Activated T-helper 17 cell treated with anti-CD3 and anti-CD28 coated beads, Interleukin-2, amount 50 U/mL, for 72 hours (primary cell): Measurements from ENCODE around the gene MILR1. TPM values are rescaled to one million over a fixed set of nuclear protein-coding genes. Genes with fewer than 3 reads are reported as not detected.
"Not testable (repeated sequence)": the region's sequence is repeated elsewhere in the genome, so short reads cannot be mapped to it uniquely, and the experiment has no call there.

ENCODE experiments used
- ATAC-seq: fragments of 150-1000 bp; cut with Tn5 transposase; replicated peaks from 2 replicates; pipeline ENCODE4 v1.10.0; 2021; ENCODE audit warnings: mild to moderate bottlenecking, moderate library complexity
- H3K27ac Mint-ChIP-seq: one replicate; pipeline ENCODE4 v1.8.0; 2022; ENCODE audit warnings: mixed read lengths
- H3K27me3 Mint-ChIP-seq: one replicate; pipeline ENCODE4 v1.8.0; 2022; ENCODE audit warnings: mixed read lengths
- H3K36me3 Mint-ChIP-seq: one replicate; pipeline ENCODE4 v1.8.0; 2022; ENCODE audit warnings: low read depth, mild to moderate bottlenecking, mixed read lengths
- H3K4me1 Mint-ChIP-seq: one replicate; pipeline ENCODE4 v1.8.0; 2022; ENCODE audit warnings: mixed read lengths
- H3K4me3 Mint-ChIP-seq: one replicate; pipeline ENCODE4 v1.8.0; 2022; ENCODE audit warnings: mild to moderate bottlenecking, mixed read lengths
- H3K9me3 Mint-ChIP-seq: one replicate; pipeline ENCODE4 v1.8.0; 2022; ENCODE audit warnings: mixed read lengths
- total RNA-seq, 2 donors: library from RNA; stranded (reverse); gene quantifications; one replicate each; pipeline ENCODE4 v1.2.3, GENCODE V29; 2022

MILR1 gene
- total RNA-seq, 2 donors from 2014 or later, result not detected

DNA sequence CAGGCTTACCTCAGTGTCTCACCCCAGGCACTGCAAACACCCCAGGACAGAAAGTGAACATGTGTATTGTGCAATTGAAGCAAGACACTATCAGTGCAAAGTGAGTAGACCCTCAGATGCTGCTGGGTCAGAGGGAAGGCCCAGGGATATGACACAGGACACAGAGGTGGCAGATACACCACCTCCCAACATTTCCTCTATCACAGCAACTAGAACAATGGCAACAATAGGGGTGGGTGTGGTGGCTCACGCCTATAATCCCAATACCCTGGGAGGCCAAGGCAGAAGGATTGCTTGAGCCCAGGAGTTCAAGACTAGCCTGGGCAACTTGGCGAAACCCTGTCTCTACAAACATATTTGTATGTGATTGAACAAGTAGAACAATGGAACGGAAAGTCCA lies 22.5 kb downstream of the MILR1 start:
- Mint-ChIP-seq H3K9me3 (no peaks in the 10 kb centered on the region), H3K27me3 (no peaks in the 10 kb centered on the region), H3K4me1 (no peaks in the 10 kb centered on the region), H3K36me3 (no peaks in the 10 kb centered on the region), H3K27ac (no peak overlapping the region), H3K4me3 (no peak overlapping the region)
- ATAC-seq, result no peak

DNA sequence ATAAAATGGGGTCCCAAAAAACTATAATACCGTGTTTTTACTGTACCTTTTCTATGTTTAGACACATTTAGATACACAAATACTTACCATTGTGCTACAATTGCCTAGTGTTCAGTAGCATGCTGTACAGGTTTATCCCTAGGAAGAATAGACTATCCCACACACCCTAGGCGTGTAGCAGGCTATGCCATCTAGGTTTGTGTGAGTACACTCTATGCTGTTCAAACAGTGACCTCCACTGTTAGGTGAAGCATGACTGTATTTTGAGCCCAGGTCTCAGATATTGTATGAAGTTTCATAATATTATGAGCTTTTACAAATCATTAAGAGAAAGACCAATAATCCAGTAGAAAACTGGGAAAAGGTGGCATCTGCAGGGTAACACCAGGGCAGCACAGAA lies 23.6 kb downstream of the MILR1 start:
- Mint-ChIP-seq H3K4me3 (no peak overlapping the region), H3K4me1 (no peaks in the 10 kb centered on the region), H3K27me3 (no peaks in the 10 kb centered on the region), H3K36me3 (peaks cover 6% of the 10 kb centered on the region), H3K27ac (no peak overlapping the region), H3K9me3 (no peaks in the 10 kb centered on the region)
- ATAC-seq, result no peak

DNA sequence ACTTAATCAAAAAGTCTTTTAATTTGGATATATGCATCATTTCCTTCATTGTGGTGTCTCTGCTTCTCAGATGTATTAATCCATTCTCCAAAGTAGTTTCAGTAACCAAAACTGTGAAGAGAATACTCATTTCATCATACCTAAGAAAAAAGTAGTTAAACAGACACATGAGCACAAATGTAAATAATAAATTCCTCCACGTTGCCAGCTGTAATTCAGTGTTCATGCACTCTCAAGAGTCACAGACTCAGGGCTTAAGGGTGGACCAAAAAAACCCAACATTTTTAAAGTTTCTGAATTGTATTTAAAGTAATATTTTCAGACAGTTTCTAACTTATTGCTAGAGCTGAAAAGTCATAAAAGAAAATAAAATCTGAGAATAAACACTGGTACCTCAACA lies 28.9 kb downstream of the MILR1 start:
- no peaks in the 10 kb centered on the region for H3K4me1 Mint-ChIP-seq
- no peak for ATAC-seq
- H3K27me3 Mint-ChIP-seq, result no peaks in the 10 kb centered on the region
- H3K27ac Mint-ChIP-seq, result no peak overlapping the region
- H3K36me3 Mint-ChIP-seq, result peaks cover 55% of the 10 kb centered on the region
- H3K9me3 Mint-ChIP-seq, result no peaks in the 10 kb centered on the region
- H3K4me3 Mint-ChIP-seq, result no peak overlapping the region

- Mint-ChIP-seq H3K4me3 (no peak overlapping the region), H3K9me3 (no peaks in the 10 kb centered on the region), H3K4me1 (peaks cover 7% of the 10 kb centered on the region), H3K36me3 (peaks cover 86% of the 10 kb centered on the region), H3K27me3 (no peaks in the 10 kb centered on the region), H3K27ac (peak overlapping the region; percentile 32)
- no peak for ATAC-seq
Measured at GRCh38 chr17:64480951-64481350, 32.0 kb downstream of the MILR1 start.

DNA sequence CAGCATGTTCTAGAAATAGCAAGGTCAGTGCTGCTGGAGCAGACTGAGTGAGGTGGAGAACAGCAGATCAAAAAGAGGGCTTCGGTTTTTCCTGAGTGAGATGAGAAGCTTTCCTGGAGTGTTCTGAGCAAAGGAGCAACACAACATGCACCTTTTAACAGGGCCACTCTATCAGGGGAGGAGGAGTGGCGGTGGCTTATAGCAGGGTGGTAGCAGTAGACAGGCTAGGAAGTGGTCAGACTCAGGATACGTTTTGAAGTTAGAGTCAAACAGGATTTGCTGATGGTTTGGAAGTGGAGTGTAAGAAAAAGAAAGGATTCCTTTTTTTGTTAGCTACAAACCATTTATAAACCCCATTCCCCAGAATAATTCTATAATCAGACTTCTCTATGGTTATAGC lies 35.5 kb downstream of the MILR1 start:
- H3K27ac Mint-ChIP-seq, result peak overlapping the region; percentile 71

GRCh38 chr17:64488301-64488700 lies 39.4 kb downstream of the MILR1 start:
- no peak for ATAC-seq
- no peak overlapping the region for H3K4me3 Mint-ChIP-seq
- H3K27me3 Mint-ChIP-seq, result no peaks in the 10 kb centered on the region
- no peaks in the 10 kb centered on the region for H3K9me3 Mint-ChIP-seq
- peaks cover 97% of the 10 kb centered on the region for H3K36me3 Mint-ChIP-seq
- no peak overlapping the region for H3K27ac Mint-ChIP-seq
- H3K4me1 Mint-ChIP-seq, result peaks cover 7% of the 10 kb centered on the region

More for the DNA sequence above, 35.5 kb downstream of the MILR1 start:
- Mint-ChIP-seq H3K4me1 (peaks cover 7% of the 10 kb centered on the region), H3K27me3 (no peaks in the 10 kb centered on the region), H3K4me3 (no peak overlapping the region), H3K9me3 (no peaks in the 10 kb centered on the region), H3K36me3 (peaks cover 96% of the 10 kb centered on the region)
- ATAC-seq, result no peak

DNA sequence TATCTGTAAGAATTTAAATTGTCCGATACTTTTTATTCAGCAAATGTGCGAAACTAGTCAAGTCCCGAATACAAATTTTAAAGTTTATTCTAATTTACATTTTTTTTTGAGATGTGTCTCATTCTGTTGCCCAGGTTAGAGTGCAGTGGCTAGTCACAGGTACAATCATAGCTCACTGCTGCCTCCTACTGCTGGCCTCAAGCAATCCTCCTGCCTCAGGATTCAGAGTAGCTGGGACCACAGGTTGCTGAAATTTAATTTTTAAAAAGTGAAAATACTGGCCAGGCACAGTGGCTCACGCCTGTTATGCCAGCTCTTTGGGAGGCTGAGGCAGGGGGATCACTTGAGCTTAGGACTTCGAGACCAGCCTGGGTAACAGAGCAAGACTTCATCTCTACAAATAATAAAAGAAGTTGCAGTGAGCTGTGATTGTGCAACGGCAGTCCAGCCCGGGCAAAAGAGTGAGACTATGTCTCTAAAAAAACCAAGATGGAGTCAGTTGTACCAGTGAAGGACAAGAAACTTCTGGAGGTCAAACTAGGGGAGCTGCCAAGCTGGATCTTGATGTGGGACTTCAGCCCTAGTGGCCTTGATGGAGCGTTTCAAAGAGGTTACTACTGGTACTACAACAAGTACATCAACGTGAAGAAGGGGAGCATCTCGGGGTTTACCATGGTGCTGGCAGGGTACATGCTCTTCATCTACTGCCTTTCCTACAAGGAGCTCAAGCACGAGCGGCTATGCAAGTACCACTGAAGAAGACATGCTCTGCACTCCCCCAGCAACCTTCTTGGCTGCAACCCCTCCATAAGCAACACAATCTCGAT lies 42.3 kb downstream of the MILR1 start:
- H3K9me3 Mint-ChIP-seq, result no peaks in the 10 kb centered on the region
- peaks cover 11% of the 10 kb centered on the region for H3K4me1 Mint-ChIP-seq
- H3K27ac Mint-ChIP-seq, result no peak overlapping the region
- peak; percentile 73 for ATAC-seq
- H3K36me3 Mint-ChIP-seq, result peaks cover 88% of the 10 kb centered on the region
- H3K4me3 Mint-ChIP-seq, result no peak overlapping the region
- no peaks in the 10 kb centered on the region for H3K27me3 Mint-ChIP-seq

- Mint-ChIP-seq H3K27me3 (no peaks in the 10 kb centered on the region), H3K36me3 (peaks cover 88% of the 10 kb centered on the region), H3K27ac (no peak overlapping the region), H3K9me3 (no peaks in the 10 kb centered on the region), H3K4me1 (peaks cover 11% of the 10 kb centered on the region), H3K4me3 (peak overlapping the region; percentile 19)
- ATAC-seq, result peak; percentile 44
Measured at GRCh38 chr17:64491994-64492393, 43.1 kb downstream of the MILR1 start.

- Mint-ChIP-seq H3K36me3 (peaks cover 88% of the 10 kb centered on the region), H3K4me1 (peaks cover 11% of the 10 kb centered on the region), H3K9me3 (no peaks in the 10 kb centered on the region), H3K27ac (no peak overlapping the region), H3K27me3 (no peaks in the 10 kb centered on the region), H3K4me3 (peak overlapping the region; percentile 22)
- ATAC-seq, result no peak
Measured at GRCh38 chr17:64492481-64493109, 43.7 kb downstream of the MILR1 start.

DNA sequence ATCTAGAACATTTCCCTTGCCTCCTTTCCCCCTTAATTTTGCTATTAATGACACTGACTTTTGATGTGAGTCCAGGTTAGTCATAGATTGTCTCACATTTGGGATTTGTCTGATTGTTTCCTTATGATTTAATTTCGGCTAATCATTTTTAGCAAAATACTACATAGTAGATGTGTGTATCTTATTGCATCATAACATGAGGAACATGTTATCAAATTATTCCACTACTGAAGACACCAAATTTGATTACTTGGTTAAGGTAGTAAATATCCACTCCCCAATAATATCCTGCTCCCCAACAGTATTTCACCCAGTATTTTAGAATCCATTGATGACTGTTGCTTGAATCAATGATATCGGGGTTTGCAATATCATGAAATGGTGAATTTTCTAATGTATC lies 45.2 kb downstream of the MILR1 start:
- peaks cover 88% of the 10 kb centered on the region for H3K36me3 Mint-ChIP-seq
- H3K9me3 Mint-ChIP-seq, result no peaks in the 10 kb centered on the region
- no peak for ATAC-seq
- no peak overlapping the region for H3K27ac Mint-ChIP-seq
- peak overlapping the region; percentile 98 for H3K4me3 Mint-ChIP-seq
- peaks cover 18% of the 10 kb centered on the region for H3K4me1 Mint-ChIP-seq
- no peaks in the 10 kb centered on the region for H3K27me3 Mint-ChIP-seq

GRCh38 chr17:64495300-64495699 lies 46.4 kb downstream of the MILR1 start:
- peaks cover 25% of the 10 kb centered on the region for H3K4me1 Mint-ChIP-seq
- not testable (repeated sequence) for H3K27ac Mint-ChIP-seq, H3K27me3 Mint-ChIP-seq, ATAC-seq, H3K9me3 Mint-ChIP-seq
- H3K36me3 Mint-ChIP-seq, result peaks cover 88% of the 10 kb centered on the region
- H3K4me3 Mint-ChIP-seq, result peak overlapping the region; percentile 98

- Mint-ChIP-seq H3K4me3 (peak overlapping the region; percentile 98), H3K9me3 (no peaks in the 10 kb centered on the region), H3K27ac (peak overlapping the region; percentile 100), H3K36me3 (peaks cover 88% of the 10 kb centered on the region), H3K27me3 (no peaks in the 10 kb centered on the region), H3K4me1 (peaks cover 35% of the 10 kb centered on the region)
- ATAC-seq, result no peak
Measured at GRCh38 chr17:64496348-64496785, 47.5 kb downstream of the MILR1 start.

DNA sequence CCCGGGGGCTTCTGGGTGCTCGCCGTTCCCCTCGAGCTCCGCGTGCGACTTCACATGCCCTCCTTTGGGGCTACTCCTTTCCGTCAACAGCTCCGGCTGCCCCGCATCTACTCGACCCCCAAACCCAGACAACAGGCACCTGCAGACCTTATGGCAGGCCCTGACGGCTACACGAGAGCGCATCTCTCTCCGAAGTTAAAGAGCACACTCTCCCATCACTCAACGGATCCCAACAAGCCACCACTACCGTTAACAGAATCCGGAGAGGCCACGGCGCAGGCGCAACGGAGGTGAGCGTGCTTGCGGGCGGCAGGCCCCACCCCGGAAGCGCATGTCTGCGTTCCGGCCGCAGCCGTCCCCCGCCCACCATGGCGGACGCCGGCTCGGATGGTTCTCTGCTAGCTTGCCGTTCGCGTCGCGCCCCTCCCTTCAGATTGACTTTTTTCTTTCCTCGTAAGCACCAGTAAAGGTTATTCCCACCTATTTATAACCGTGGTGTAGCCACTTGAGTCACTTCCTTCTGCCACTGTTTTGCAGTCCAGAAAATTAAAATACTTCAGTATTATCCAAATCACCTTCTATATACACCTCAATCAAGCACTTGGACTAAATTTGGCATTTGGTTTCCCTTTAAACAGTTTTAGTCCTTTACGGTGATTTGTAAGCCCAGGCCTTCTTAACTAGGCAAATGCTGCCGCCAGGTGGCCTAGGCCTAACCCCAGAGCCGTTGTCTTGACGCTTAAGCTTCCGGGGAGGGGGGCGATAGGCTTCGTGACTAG lies 48.1 kb downstream of the MILR1 start, which contains the start of gene POLG2:
Gene POLG2, minus strand, starts transcription at position 269 of the 779 bp plus-strand sequence. Its CDS starts 86 bp downstream, at position 183.
- peak within 1 kb of the TSS; percentile 100 for H3K27ac Mint-ChIP-seq
- peaks cover 88% of the 10 kb centered on the region for H3K36me3 Mint-ChIP-seq
- H3K9me3 Mint-ChIP-seq, result no peaks in the 10 kb centered on the region
- peaks cover 40% of the 10 kb centered on the region for H3K4me1 Mint-ChIP-seq
- peak within 1 kb of the TSS; percentile 98 for H3K4me3 Mint-ChIP-seq
- ATAC-seq, result peak; percentile 89
- no peaks in the 10 kb centered on the region for H3K27me3 Mint-ChIP-seq

- Mint-ChIP-seq H3K9me3 (no peaks in the 10 kb centered on the region), H3K27me3 (no peaks in the 10 kb centered on the region), H3K4me1 (peaks cover 46% of the 10 kb centered on the region), H3K27ac (peak overlapping the region; percentile 100), H3K4me3 (peak overlapping the region; percentile 98), H3K36me3 (peaks cover 89% of the 10 kb centered on the region)
- ATAC-seq, result peak; percentile 35
Measured at GRCh38 chr17:64497565-64498035, 48.7 kb downstream of the MILR1 start.
